Cardiac septum (tissue), 1 donor: ENCODE measurements around the gene SYNJ1. TPM values are rescaled to one million over a fixed set of nuclear protein-coding genes. Genes with fewer than 3 reads are reported as not detected.
"Not testable (repeated sequence)": the region's sequence is repeated elsewhere in the genome, so short reads cannot be mapped to it uniquely, and the experiment has no call there.

Source experiments
- DNase-seq: peaks from one replicate; pipeline ENCODE4 v3.0.0-alpha.2; 2020; ENCODE audit warnings: low spot score
- intact Hi-C: fragments of 100-400 bp; cut with DNase I; formaldehyde crosslinking; loops from one replicate; pipeline ENCODE4 v1.14.0; 2022
- total RNA-seq: library from RNA; stranded (reverse); fragmentation: NEBNext Ultra II Directional; extraction: Animal tissue kit (Norgen Biotek cat#: 25700); gene quantifications from one replicate; pipeline ENCODE4 v1.2.1, GENCODE V29; 2021
- donor health status: DM: no; HTN: no; CAD: no.

SYNJ1 gene
- total RNA-seq, 1 donor from 2014 or later, result 10.8 TPM

DNA sequence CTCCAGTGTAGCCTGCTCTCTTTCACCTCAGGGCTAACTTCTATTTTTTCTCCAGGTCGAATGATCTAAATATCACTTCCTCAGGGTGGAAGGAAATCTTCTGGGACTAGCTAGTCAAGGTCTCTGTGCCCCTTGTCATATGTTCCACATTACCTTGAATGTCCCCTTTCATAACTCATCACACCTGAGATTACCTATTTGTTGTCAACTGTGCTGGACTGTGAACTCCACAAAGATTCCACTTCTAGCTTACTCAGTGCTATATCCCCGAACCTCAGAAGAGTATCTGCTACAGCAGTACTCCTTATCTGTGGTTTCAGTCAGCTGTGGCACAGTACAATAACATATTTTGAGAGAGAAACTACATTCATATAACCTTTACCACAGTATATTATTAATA lies 14.6 kb upstream of the SYNJ1 start:
- intact Hi-C loops, result no loop called here
- DNase-seq, result no peak

DNA sequence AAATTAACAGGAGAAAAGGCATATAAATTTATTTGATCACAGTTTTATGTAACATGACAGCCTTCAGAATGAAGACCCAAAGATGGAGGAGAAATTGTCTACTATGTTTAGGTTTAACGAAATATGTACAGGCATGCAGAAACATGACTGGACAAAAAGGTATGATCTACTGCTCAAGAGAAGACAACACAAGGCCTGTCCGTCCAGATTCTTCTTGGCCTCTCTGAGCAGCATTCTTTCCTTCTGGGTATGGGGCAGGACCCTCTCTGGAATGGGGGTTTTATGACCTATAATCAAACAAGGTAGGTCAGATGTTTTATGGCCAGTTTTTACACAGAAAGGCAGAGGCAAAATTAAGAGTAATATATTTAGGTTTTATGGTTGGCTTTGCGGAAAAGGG lies 13.5 kb upstream of the SYNJ1 start:
- DNase-seq, result no peak
- intact Hi-C loops, result no loop called here

DNA sequence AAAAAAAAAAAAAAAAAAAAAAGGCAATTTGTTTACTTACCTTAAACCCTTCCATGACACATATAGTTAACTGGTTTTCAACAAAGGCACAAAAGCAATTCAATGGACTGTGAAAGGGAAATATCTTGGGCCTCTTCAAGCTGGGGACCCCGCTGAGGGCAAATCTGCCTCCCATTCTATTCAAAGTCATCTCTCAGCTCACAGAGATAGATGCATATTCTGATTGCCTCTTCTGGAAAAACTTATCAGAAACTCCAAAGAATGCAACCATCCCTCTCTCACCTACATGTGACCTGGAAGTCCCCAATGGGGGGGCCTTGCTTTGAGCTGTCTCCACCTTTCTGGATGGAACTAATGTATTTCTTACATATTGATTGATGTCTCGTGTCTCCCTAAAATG lies 12.1 kb upstream of the SYNJ1 start:
- intact Hi-C loops, result no loop called here

DNA sequence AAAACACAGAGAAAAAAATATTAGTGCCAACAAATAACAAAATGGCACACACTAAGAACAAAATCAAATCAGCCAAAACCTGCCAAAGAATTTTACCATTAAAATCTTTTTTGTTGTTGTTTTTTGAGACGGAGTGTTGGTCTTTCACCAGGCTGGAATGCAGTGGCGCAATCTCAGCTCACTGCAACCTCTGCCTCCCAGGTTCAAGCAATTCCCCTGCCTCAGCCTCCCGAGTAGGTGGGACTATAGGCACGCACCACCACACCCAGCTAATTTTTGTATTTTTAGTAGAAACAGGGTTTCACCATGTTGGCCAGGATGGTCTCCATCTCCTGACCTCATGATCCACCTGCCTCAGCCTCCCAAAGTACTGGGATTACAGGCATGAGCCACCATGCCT lies 8.3 kb upstream of the SYNJ1 start:
- intact Hi-C loops, DNase-seq: not testable (repeated sequence)

More for the DNA sequence above, 12.1 kb upstream of the SYNJ1 start:
- no peak for DNase-seq

DNA sequence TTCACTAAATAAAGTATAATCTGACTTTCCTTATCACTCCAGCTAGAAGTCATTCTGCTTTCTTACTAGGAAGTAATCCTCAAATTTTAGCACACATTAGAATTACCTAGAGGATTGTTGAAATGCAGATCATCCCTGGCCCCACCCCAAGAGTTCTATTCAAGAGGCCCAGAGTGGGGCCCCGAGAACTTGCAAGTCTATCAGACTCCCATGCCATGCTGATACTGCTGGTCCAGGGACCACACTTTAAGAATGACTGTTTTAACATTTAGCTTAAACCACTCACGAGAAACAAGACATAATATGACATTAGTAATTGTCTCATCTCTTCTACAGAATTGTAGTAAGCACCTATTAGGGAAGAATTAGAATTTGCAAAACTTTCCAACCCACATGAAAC lies 7.7 kb upstream of the SYNJ1 start:
- intact Hi-C loops, result no loop called here
- no peak for DNase-seq

DNA sequence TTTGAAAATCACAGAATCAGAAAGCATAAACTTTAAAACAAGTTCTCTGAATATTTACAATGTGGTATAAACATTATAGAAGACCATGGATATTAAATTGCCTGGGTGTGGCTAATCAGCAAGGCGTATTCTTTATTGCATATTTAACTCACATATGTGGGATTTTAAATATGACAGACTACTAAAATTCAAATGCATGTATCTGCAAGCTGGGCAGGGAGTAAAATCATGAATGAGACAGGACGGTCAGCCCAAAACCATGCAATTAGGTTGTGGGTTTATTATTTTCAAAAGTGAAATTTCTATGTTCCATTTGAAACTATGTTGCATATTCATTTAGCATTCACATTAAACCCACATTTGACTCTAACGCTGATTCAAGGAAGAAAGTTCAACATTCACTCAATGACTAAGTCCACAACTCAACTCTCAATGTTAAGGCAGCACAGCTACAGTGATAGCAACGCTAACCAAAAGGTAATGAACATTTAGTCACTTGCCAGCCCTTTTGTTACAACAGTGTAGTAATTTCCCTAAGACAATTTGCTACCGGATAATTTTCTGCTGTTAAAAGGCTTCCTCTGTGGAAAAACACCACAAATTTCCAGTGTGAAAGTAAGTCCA lies 6.3 kb upstream of the SYNJ1 start:
- intact Hi-C loops, result no loop called here
- no peak for DNase-seq

DNA sequence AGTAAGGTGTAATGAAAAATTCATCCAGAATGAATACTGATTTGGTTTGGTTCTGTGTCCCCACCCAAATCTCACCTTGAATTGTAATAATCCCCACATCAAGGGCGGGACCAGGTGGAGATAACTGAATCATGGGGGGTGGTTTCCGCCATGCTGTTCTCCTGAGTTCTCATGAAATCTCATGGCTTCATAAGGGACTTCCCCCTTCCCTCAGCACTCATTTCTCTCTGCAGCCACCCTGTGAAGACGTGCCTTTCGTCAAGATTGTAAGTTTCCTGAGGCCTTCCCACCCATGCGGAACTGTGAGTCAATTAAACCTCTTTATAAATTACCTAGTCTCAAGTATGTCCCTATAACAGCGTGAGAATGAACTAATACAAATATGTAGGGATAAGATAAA lies 5.5 kb upstream of the SYNJ1 start:
- DNase-seq, result no peak
- intact Hi-C loops, result no loop called here

DNA sequence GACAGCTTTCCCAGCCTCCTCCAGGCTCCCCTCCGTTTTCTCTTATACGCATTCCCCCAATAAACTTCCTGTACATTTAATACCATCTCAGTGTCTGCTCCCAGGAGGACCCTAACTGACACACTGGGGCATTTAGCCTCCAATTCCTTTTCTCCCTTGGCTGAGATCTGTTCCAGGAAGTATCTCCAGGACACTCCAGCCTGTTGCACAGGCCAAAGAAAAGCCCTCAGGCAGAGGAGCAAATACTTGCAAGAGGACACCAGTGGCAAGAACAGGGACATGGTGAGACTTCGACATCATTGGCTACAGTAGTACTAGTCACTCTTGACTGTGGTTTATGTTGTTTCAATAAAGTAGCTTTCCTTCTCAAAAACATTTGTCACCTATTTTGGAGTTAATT lies 4.7 kb upstream of the SYNJ1 start:
- DNase-seq, result no peak
- intact Hi-C loops, result no loop called here

DNA sequence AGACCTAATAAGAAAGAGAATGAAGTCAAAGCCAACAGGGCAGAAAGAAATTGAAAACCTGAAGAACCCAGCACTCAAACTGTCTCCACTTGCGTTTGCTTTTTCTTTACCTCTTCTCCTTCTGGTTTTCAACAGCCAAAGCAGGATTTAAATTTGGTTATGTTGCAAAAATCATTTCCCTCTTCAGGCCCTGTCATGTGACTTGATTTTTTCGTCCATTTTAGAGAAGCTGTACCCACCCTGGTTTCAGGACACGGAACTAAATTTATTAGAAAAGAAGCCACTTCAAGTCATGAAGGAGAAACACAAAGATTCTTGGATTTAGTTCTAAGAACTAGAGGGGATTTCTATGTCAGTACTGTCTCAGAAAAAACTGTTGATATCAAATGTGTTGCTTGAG lies 1.0 kb upstream of the SYNJ1 start:
- DNase-seq, result no peak
- intact Hi-C loops, result loop anchor here (2.0 kb wide), 1 partner anchor 42 kb away; the partner anchor contains the start of gene PAXBP1

DNA sequence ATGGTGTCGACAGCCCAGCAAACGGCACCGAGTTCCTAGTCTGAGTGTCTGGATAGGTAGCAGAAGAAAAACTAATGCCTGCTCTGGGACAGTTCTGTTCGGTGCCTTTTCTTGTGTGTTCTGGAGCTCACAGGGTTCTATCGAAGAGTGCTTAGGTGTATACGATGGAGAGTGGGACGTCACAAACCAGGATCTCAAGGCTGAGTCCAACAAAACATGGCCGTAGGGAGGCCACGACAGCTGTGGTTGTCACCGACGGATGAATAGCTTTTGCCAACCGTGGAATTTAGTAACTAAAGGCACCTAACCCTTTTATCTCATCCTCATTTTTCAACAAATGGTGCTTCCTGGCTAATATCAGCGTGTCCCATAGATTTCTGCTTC lies 635 bp upstream of the SYNJ1 start:
- intact Hi-C loops, result loop anchor here (2.0 kb wide), 1 partner anchor 42 kb away; the partner anchor contains the start of gene PAXBP1
- DNase-seq, result no peak

DNA sequence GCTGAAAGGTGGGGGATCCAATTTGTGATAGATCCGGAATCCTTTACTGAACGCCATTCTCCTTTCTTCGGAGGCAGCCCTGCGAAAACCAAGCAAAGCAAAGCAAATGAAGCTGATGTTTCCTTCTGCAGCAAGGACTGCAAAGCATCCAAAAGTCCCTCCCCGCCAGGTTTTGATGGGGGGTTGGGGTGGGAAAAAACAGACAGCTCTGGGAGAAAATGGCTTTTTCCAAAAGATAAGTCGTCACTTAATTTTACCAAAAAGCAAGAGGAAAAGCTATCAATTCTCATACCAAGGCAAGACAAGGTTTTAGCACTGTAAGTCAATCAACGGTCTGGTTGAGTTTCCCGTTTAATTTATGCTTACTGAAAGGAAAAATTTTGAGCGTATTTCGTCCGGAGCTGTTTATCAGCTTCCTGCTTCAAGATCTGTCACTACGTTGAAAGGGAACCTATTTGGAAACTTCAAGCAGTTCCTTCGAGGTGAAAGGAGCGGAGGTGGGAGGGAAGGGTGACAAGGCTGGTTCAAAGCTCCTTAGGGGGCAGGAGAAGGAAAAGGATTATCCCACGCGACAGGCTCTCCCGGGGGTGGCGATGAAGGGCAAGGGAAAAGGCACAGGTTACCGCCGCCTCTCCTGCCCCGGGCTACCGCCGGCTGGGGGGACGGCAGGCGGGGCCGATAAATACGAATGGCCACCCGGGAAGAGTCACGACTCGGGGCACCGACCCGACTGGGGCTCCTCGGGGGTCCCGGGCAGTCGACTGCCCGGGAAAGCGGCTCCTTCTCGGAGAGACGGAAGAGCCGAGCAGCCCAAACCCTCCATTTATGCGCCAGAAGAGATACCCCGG lies 750 bp downstream of the SYNJ1 start:
- DNase-seq, result no peak
- intact Hi-C loops, result loop anchor here (1.0 to 2.0 kb wide), 2 partner anchors 114 to 815 kb away; partner anchors contain the start of genes CFAP298 and GART

DNA sequence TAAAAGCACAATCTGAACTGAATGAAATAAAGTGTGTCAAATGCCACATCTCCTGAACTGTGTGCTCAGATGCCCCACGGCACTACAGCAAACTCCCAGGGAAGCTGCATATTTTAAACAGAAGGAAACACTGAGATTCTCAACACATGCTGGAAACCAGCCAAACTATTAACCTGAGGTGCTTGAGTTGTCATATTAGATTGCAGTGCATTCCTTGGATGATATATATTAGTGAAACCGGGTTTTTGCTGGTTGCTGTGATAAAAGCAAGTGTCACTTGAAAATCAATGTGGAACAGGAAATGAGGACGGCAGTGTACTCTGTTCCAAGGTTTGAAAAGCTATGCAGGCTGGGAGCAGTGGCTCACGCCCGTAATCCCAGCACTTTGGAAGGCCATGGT lies 8.7 kb downstream of the SYNJ1 start:
- no peak for DNase-seq

DNA sequence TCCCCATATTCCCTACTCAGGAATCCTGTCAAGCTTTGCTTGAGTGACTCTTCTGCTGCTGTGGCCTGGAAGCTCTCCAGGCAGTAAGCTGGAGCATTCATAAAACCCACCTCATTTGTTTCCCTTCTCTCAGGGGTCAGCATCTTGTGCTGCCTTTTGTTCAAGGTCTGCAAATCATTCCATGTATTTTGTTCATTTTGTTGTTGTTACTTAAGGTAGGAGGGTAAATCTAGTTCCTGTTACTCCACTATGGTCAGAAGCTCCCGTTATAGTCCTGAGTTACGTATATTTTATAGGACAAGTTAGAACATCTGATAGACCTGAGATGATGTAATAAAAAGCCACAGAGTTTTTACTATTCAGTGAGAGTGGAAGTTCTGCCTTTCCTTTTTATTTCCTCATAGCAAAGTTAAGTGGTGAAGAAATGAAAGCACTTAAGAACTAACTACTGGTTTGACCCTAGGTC lies 9.9 kb downstream of the SYNJ1 start:
- intact Hi-C loops, result no loop called here
- no peak for DNase-seq

More for the DNA sequence above, 8.7 kb downstream of the SYNJ1 start:
- intact Hi-C loops, result no loop called here

DNA sequence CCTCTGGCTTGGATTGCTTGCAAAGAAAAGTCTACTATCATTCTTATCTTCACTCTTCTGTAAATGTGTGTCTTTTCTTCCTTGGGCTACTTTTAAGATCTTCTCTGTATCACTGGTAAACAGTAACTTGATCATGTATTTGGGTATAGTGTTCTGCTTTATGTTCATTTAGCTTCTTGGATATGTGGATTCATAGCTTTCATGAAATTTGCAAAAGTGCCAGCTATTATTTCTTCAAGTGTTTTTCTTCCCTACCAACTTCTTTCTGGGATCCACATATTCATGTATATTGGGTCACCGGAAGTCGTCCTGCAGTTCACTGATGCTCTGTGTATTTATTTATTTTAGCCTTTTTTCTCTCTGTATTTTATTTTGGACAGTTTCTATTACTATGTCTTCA lies 11.3 kb downstream of the SYNJ1 start:
- DNase-seq, result no peak
- intact Hi-C loops, result no loop called here

DNA sequence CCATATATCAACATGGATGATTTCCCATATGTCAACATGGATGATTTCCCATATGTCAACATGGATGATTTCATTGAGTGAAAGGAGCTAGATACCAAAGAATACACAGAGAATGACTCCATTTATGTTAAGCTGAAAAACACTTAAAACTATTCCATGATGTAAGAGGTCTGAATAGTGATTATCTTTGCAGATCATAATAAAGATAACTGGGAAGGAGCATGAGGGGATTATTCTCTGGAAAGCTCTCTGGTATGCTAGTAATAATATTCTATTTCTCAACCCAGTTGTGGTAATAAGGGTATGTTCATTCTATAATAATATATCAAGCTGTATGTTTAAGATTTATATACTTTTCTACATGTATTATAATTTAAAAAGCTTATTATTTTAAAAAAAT lies 14.1 kb downstream of the SYNJ1 start:
- DNase-seq, result no peak
- intact Hi-C loops, result no loop called here

DNA sequence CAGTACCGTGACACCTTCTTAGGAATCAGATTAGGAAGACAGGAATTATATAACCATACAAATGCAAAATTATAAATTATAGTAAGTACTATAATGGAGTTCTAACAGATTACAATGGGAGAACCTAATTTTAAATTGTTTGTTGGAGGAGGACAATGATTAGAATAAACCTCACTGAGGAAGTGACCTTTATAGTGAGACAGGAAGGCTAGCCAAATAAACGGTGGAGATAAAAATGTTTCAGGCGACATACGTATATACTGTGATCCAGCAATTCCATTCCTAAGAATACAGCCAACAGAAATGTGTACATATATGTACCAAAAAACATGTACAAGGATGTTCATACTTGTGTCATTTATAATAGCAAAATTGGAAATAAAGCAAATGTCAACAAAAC lies 15.2 kb downstream of the SYNJ1 start:
- no peak for DNase-seq

DNA sequence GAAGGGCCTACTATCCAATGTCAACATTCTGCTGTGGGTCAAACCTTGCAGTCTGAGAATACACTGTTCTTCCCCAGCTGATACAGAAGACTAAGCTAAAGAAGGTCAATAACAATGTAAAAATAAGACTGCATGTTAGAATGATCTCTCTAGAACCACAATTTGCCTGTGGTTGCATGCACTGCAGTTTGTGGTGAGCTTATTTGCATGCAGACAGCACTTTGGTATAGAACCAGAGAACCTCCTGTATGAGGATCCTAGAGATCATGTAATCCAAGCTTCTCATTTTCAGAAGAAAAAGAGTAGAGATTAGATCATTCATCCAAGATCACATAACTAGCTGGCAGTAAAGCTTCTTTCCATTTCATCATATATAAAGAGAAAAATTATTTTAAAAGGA lies 15.8 kb downstream of the SYNJ1 start:
- intact Hi-C loops, result no loop called here
- no peak for DNase-seq

More for the DNA sequence above, 15.2 kb downstream of the SYNJ1 start:
- intact Hi-C loops, result no loop called here

DNA sequence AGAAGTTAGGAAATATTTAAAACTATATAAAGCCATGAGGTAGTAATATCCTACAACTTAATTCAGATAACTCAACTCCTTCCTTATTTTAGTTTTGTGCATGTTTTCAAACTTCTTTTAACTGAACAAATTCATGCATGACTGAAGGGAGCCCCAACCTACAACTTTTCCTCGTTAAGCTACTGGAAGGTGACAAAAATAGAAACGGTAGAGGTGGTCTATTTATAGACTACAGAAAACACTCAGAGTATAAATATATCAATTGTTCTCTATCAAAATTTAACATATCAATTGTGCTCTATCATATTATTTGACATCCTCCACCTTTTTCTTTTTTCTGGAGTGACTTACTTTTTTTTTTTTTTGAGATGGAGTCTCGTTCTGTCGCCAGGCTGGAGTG lies 16.8 kb downstream of the SYNJ1 start:
- intact Hi-C loops, result no loop called here
- DNase-seq, result no peak

DNA sequence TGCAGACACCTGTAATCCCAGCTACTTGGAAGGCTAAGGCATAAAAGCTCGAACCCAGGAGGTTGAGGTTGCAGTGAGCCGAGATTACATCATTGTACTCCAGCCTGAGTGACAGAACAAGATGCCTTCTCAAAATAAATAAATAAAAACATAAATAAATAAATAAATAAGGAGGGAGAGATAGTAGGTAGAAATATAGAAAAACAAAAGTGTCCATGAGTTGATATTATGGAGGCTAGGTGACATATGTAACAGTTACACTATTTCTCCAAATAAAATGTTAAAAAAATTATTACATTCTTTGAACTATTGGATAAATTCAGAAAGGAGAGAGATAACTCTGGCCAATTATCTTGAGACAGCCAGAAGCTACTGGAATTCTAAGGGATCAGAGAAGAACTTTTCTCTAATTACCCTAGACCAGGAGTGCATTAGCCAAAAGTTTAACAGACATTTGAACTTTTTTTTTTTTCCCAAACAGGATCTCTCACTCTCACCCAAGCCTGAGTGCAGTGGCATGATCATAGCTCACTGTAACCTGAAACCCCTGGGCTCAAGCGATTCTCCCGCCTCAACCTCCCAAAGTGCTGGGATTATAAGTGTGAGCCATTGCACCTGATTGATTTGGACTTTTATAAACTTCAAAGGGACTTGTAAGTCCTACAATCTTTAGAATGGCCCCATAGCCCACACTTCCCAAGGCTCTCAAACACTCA lies 17.6 kb downstream of the SYNJ1 start:
- intact Hi-C loops, result no loop called here

DNA sequence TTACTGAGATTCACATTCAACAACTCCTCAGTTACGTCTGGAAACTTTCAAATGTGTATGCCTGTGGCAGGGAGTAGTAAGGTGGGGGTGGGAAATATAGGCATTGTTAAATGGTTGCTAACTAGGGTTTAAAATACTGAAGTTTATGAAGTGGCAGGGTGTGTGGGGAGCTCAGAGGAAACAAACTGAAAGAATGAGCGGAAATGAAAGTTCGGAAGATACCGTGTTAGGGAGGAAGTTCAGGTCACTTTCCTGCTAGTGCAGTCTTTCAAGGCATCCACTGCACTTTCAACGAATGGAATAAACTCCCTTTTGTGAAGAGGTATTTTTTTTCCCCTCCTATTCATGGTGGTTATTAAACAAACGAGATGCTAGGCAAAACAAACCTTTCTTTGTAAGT lies 19.7 kb downstream of the SYNJ1 start:
- intact Hi-C loops, result no loop called here
- no peak for DNase-seq

More for the DNA sequence above, 17.6 kb downstream of the SYNJ1 start:
- no peak for DNase-seq
